ENCODE data around the gene GNA12. TPM values are rescaled to one million over a fixed set of nuclear protein-coding genes. Genes with fewer than 3 reads are reported as not detected.

GNA12 gene
- total and polyA plus RNA-seq, 4 donors = 3.7 to 19.0 (median 11.3) TPM

DNA sequence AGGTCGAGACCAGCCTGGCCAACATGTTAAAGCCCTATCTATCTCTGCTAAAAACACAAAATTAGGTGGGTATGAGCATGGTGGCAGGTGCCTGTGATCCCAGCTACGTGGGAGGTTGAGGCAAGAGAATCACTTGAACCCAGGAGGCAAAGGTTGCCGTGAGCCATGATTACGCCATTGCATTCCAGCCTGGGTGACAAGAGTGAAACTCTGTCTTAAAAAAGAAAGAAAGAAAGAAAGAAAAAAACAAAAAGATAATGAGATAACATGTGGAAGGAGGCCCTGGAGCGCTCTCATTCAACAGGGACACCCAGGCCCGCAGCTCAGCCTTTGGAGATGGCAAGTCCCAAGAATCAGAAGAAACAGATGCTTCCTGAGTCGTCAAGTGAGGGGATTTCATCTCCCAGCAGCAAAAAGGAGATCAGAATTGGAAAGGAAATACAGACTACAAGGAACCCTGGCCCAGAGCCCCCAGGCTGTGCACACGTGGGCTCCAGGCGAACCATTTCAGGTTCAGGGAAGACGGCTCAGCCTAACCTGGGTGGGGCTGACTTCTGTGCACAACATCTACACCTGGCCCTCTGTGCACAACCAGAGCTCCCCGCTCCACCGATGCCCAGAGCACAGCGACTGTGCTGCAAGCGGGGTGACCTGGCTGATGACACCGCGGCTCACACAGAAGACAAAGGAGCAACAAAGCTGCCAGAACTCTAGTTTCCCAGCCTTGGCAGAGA lies 33.3 kb downstream of the GNA12 start:
- H3K27ac ChIP-seq (ENCODE audit: low read depth in 1 of 2, low read length in 2 of 2) = peak overlapping the region; percentile 75 to 84
- H3K27me3 ChIP-seq (ENCODE audit: control insufficient read depth in 4 of 4, insufficient read depth in 4 of 4, low read length in 3 of 4) = no peaks in the 10 kb centered on the region
- no peak overlapping the region for H3K4me3 ChIP-seq (ENCODE audit: low read depth in 1 of 3, low read length in 3 of 3)
- peaks cover 6 to 20% (median 10%) of the 10 kb centered on the region in 4 donors for H3K4me1 ChIP-seq (ENCODE audit: control insufficient read depth in 4 of 4, insufficient read depth in 4 of 4, low read length in 3 of 4)
- H3K36me3 ChIP-seq (ENCODE audit: control insufficient read depth in 4 of 4, insufficient read depth in 3 of 4, low read depth in 1 of 4, low read length in 3 of 4) = no peaks in the 10 kb centered on the region
- H3K9me3 ChIP-seq (ENCODE audit: control insufficient read depth in 4 of 4, low read length in 3 of 4) = no peaks in the 10 kb centered on the region
- peak overlapping the region in 1 of 2 donors; percentile 45 for H3K9ac ChIP-seq (ENCODE audit: low read depth in 1 of 2, low read length in 2 of 2)
- no peak for DNase-seq (ENCODE audit: low spot score)
- TF ChIP-seq FOXA1 (IDR thresholded peaks at IDR 0.05) (no peak), HNF4A (conservative IDR thresholded peaks at IDR 0.05) (peak; percentile 30 to 33)
- WGBS = 47% methylated on average over 16 of the region's 16 CpGs

DNA sequence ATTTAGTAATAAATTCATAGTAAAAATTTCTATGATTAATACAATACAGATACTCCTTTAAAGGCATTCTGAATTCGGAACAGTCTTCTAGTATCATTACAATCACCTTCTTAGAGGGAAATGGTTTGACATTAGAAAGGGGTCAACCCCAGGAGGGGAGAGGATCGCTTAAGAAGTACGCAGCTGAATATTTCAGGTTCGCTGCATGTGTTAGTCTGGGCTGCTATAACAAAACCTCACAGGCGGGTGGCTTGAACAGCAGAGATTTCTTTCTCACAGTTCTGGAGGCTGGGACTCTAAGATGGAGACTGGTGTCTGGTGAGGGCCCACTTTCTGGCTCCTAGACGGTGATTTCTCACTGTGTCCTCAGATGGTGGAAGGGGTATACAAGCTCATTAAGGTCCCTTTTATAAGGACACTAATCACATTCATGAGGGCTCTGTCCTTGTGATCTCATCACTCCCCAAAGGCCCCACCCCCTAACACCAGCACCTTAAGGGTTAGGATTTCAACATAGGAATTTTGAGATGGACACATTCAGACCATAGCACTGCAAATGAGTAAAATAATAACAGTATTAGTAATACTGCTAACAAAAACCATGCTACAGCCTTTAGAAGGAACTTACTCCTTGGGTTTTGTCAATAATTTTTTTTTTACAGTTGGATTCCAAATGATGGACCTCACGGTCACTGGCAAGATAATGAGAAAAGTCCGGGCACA lies 34.0 kb downstream of the GNA12 start:
- Histone ChIP-seq H3K4me3 (ENCODE audit: low read depth in 1 of 3, low read length in 3 of 3) (no peak overlapping the region), H3K36me3 (ENCODE audit: control insufficient read depth in 4 of 4, insufficient read depth in 3 of 4, low read depth in 1 of 4, low read length in 3 of 4) (no peaks in the 10 kb centered on the region), H3K27me3 (ENCODE audit: control insufficient read depth in 4 of 4, insufficient read depth in 4 of 4, low read length in 3 of 4) (no peaks in the 10 kb centered on the region), H3K27ac (ENCODE audit: low read depth in 1 of 2, low read length in 2 of 2) (no peak overlapping the region), H3K9ac (ENCODE audit: low read depth in 1 of 2, low read length in 2 of 2) (no peak overlapping the region), H3K9me3 (ENCODE audit: control insufficient read depth in 4 of 4, low read length in 3 of 4) (no peaks in the 10 kb centered on the region), H3K4me1 (ENCODE audit: control insufficient read depth in 4 of 4, insufficient read depth in 4 of 4, low read length in 3 of 4) (peaks cover 6 to 20% (median 10%) of the 10 kb centered on the region in 4 donors)
- no peak for DNase-seq (ENCODE audit: low spot score)
- 98% methylated on average over 8 of the region's 8 CpGs for WGBS
- TF ChIP-seq, protein P1, sequence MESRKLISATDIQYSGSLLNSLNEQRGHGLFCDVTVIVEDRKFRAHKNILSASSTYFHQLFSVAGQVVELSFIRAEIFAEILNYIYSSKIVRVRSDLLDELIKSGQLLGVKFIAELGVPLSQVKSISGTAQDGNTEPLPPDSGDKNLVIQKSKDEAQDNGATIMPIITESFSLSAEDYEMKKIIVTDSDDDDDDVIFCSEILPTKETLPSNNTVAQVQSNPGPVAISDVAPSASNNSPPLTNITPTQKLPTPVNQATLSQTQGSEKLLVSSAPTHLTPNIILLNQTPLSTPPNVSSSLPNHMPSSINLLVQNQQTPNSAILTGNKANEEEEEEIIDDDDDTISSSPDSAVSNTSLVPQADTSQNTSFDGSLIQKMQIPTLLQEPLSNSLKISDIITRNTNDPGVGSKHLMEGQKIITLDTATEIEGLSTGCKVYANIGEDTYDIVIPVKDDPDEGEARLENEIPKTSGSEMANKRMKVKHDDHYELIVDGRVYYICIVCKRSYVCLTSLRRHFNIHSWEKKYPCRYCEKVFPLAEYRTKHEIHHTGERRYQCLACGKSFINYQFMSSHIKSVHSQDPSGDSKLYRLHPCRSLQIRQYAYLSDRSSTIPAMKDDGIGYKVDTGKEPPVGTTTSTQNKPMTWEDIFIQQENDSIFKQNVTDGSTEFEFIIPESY (IDR thresholded peaks at IDR 0.05) = no peak
- TF ChIP-seq RAD21 (IDR thresholded peaks at IDR 0.05) (no peak), HNF4G (IDR thresholded peaks at IDR 0.05) (no peak), NR2F2 (IDR thresholded peaks at IDR 0.05) (no peak)
- TF ChIP-seq, protein P2, sequence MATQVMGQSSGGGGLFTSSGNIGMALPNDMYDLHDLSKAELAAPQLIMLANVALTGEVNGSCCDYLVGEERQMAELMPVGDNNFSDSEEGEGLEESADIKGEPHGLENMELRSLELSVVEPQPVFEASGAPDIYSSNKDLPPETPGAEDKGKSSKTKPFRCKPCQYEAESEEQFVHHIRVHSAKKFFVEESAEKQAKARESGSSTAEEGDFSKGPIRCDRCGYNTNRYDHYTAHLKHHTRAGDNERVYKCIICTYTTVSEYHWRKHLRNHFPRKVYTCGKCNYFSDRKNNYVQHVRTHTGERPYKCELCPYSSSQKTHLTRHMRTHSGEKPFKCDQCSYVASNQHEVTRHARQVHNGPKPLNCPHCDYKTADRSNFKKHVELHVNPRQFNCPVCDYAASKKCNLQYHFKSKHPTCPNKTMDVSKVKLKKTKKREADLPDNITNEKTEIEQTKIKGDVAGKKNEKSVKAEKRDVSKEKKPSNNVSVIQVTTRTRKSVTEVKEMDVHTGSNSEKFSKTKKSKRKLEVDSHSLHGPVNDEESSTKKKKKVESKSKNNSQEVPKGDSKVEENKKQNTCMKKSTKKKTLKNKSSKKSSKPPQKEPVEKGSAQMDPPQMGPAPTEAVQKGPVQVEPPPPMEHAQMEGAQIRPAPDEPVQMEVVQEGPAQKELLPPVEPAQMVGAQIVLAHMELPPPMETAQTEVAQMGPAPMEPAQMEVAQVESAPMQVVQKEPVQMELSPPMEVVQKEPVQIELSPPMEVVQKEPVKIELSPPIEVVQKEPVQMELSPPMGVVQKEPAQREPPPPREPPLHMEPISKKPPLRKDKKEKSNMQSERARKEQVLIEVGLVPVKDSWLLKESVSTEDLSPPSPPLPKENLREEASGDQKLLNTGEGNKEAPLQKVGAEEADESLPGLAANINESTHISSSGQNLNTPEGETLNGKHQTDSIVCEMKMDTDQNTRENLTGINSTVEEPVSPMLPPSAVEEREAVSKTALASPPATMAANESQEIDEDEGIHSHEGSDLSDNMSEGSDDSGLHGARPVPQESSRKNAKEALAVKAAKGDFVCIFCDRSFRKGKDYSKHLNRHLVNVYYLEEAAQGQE (IDR thresholded peaks at IDR 0.05) = no peak
- TF ChIP-seq, protein P3, sequence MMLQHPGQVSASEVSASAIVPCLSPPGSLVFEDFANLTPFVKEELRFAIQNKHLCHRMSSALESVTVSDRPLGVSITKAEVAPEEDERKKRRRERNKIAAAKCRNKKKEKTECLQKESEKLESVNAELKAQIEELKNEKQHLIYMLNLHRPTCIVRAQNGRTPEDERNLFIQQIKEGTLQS (IDR thresholded peaks at IDR 0.05) = no peak

All from liver (tissue), 9 donors.